Nephron progenitor cell (in vitro differentiated cells): Measurements from ENCODE around the gene LEMD3.

Experiments
- DNase-seq: peaks from one replicate; pipeline ENCODE4 v3.0.0; 2021
- H3K27ac Mint-ChIP-seq: 2 replicates; pipeline ENCODE4 v1.8.0; 2021; ENCODE audit warnings: mild to moderate bottlenecking, moderate library complexity, mixed read lengths
- H3K27me3 Mint-ChIP-seq: 2 replicates; pipeline ENCODE4 v1.8.0; 2021; ENCODE audit warnings: mild to moderate bottlenecking, low read depth, mixed read lengths; ENCODE audit not compliant: poor library complexity
- H3K36me3 Mint-ChIP-seq: 2 replicates; pipeline ENCODE4 v1.8.0; 2021; ENCODE audit warnings: low read depth, mixed read lengths
- H3K4me1 Mint-ChIP-seq: 2 replicates; pipeline ENCODE4 v1.8.0; 2021; ENCODE audit warnings: mixed read lengths
- H3K4me3 Mint-ChIP-seq: 2 replicates; pipeline ENCODE4 v1.8.0; 2021; ENCODE audit warnings: mild to moderate bottlenecking, moderate library complexity, mixed read lengths
- H3K9me3 Mint-ChIP-seq: 2 replicates; pipeline ENCODE4 v1.8.0; 2021; ENCODE audit warnings: mild to moderate bottlenecking, moderate library complexity, mixed read lengths
- TF ChIP-seq, protein P1 (sequence below): fragments of 200-600 bp; sonication (generic); IDR thresholded peaks from 2 replicates; pipeline ENCODE4 v1.5.0; 2021; ENCODE audit warnings: antibody characterized with exemption

The LEMD3 gene

DNA sequence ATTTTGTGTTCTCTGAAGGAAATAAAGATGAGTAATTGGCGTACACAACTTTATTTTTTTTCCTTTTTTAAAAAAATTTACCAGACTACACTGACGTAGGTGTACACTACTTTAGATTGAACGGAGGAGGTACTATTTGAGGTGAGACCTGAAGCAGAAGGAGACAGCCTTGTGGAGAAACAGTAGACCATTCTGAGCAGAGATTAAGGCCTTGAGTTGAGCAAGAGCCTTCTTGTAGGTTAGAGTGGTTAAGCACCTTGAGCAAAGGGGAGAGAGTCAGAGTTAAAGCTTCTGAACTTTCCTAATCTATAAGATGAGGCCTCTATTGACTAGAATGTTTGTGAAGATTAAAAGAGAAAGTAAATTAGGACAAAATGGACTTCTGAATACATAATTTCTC, 2.5 kb downstream of the LEMD3 start:
- peaks cover 27% of the 10 kb centered on the region for H3K4me1 Mint-ChIP-seq
- no peak for DNase-seq
- no peaks in the 10 kb centered on the region for H3K9me3 Mint-ChIP-seq
- TF ChIP-seq, protein P1, sequence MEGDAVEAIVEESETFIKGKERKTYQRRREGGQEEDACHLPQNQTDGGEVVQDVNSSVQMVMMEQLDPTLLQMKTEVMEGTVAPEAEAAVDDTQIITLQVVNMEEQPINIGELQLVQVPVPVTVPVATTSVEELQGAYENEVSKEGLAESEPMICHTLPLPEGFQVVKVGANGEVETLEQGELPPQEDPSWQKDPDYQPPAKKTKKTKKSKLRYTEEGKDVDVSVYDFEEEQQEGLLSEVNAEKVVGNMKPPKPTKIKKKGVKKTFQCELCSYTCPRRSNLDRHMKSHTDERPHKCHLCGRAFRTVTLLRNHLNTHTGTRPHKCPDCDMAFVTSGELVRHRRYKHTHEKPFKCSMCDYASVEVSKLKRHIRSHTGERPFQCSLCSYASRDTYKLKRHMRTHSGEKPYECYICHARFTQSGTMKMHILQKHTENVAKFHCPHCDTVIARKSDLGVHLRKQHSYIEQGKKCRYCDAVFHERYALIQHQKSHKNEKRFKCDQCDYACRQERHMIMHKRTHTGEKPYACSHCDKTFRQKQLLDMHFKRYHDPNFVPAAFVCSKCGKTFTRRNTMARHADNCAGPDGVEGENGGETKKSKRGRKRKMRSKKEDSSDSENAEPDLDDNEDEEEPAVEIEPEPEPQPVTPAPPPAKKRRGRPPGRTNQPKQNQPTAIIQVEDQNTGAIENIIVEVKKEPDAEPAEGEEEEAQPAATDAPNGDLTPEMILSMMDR, result no peak
- H3K36me3 Mint-ChIP-seq, result peaks cover 8% of the 10 kb centered on the region
- peaks cover 14% of the 10 kb centered on the region for H3K27me3 Mint-ChIP-seq
- H3K4me3 Mint-ChIP-seq, result peak overlapping the region; percentile 99
- H3K27ac Mint-ChIP-seq, result no peak overlapping the region

DNA sequence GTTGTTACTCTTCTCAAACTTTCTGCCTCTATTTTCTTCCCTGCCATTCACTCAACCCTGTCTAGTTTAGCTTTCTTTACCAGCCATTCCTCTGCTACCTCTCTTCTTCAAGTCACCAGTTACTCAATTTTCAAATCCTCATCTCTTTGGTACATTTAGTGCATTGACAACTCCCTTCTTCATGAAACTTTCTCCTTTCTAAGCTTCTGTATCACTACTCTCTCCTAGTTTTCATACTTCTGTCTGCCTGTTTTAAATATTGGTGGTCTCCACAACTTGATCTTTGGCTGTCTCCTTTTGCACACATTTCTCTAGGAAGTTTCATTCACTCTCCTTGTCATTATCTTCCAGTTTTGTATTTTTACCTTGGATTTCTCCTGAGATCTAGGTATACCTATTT, 6.0 kb downstream of the LEMD3 start:
- TF ChIP-seq, protein P1, result no peak
- H3K27ac Mint-ChIP-seq, result no peak overlapping the region
- H3K36me3 Mint-ChIP-seq, result peaks cover 8% of the 10 kb centered on the region
- no peak overlapping the region for H3K4me3 Mint-ChIP-seq
- no peaks in the 10 kb centered on the region for H3K27me3 Mint-ChIP-seq
- H3K4me1 Mint-ChIP-seq, result peaks cover 22% of the 10 kb centered on the region
- H3K9me3 Mint-ChIP-seq, result no peaks in the 10 kb centered on the region
- no peak for DNase-seq

DNA sequence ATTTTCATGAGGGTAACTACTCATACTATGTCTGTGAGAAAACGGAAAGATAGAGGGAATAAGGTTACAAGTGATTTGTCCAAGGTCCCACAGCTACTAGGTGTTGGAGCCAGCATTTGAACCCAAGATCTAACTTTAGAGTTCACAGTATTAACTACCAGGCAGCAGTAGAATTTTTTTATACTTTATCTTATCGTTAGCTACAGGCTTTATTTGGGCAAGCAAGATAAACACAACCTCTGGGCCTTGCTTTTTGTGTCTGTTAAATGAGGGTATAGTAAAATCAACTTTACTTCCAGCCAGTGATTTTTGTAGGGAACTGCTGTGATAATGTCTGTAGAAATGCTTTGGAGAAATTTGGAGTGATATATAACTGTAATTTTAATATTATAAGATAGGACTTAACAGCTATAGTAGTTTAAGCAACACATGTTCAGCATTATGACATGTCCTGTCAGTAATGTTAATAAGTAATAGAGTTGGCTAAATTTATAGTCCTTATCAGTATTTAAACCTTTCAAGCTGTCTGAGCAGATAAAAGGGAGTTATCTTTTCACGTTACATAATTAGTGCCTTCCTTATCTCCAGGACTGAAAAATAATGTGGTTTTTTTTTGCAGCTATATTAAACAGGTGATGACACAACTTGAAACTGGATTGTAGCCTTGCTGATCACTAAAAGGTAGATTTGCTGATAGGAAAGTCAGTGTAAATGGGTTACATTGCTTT, 12.8 kb downstream of the LEMD3 start:
- DNase-seq, result no peak
- peaks cover 3% of the 10 kb centered on the region for H3K4me1 Mint-ChIP-seq
- TF ChIP-seq, protein P1, result no peak
- no peak overlapping the region for H3K4me3 Mint-ChIP-seq
- H3K27me3 Mint-ChIP-seq, result no peaks in the 10 kb centered on the region
- peaks cover 9% of the 10 kb centered on the region for H3K36me3 Mint-ChIP-seq
- peak overlapping the region; percentile 58 for H3K27ac Mint-ChIP-seq
- H3K9me3 Mint-ChIP-seq, result no peaks in the 10 kb centered on the region

DNA sequence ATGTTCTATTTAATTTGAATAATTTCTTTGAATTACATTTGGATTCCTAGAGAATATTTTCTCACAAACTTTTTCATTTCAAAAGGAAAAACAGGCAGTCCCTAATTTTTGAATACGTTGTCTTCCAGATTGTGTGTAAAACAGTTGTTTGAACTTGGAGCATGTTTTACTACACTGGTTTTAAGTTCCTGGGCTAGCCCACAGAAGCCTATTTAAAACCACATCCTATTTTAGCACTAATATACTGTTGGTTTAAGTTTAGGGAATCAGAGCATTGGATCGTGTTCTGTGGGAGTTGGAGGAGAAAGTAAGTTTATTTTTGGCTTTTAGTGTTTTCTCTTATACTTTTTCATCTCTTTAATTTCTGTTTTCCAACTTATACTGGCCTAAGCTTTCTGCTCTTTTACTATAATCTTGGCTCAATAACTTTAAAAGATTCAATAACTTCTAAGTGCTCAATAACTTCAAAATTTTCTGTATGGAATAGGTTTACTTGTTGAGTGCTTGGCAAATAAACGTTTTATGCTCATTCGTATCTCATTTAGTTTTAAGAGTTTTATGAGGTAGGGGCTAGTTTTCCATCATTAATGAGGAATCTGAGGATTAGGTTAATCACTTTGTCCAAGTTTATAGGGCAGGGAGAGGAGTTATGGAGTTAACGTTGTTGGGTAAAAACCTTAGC, 14.9 kb downstream of the LEMD3 start:
- H3K36me3 Mint-ChIP-seq, result peaks cover 9% of the 10 kb centered on the region
- no peaks in the 10 kb centered on the region for H3K9me3 Mint-ChIP-seq
- no peaks in the 10 kb centered on the region for H3K27me3 Mint-ChIP-seq
- no peak overlapping the region for H3K27ac Mint-ChIP-seq
- TF ChIP-seq, protein P1, result no peak
- H3K4me3 Mint-ChIP-seq, result no peak overlapping the region
- no peak for DNase-seq
- H3K4me1 Mint-ChIP-seq, result peaks cover 6% of the 10 kb centered on the region

DNA sequence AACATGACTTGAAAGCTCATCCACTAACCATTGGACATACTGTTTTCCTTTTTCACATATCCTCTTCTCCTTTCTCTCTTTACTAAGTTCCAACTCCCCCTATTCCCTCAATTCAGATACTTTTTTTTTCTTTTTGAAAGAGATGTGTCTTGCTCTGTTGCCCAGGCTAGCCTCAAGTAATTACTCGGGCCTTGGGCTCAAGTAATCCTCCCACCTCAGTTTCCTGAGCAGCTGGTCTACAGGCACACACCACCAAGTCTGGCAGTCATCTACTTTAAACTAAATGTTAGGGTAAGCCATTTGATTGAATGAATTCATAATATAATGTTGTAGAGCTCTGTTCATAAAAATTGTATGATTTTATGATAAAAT, 15.5 kb downstream of the LEMD3 start:
- Mint-ChIP-seq H3K4me1 (peaks cover 6% of the 10 kb centered on the region), H3K9me3 (no peaks in the 10 kb centered on the region), H3K4me3 (no peak overlapping the region), H3K36me3 (peaks cover 9% of the 10 kb centered on the region), H3K27me3 (no peaks in the 10 kb centered on the region), H3K27ac (no peak overlapping the region)
- TF ChIP-seq, protein P1, result no peak
- no peak for DNase-seq

DNA sequence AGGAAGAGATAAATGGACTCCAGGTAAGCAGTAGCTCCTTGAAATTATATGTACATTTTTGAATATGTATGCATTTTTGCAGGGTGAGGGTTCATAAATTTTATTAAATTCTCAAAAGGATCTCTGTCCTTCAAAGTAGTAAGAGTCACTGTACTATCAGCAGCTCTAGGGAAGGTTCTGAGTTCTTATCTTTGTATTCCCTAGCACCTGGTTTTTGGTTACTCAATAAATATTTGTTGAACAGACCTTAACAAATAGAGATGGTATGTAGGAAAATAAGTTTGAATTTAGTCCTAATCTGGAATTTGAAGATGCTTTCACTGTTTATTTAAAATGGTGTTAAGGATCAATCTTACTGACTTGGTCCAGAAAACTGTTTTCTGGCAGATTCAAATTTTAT, 18.3 kb downstream of the LEMD3 start:
- TF ChIP-seq, protein P1, result no peak
- H3K27ac Mint-ChIP-seq, result no peak overlapping the region
- H3K4me3 Mint-ChIP-seq, result no peak overlapping the region
- H3K27me3 Mint-ChIP-seq, result no peaks in the 10 kb centered on the region
- peaks cover 17% of the 10 kb centered on the region for H3K36me3 Mint-ChIP-seq
- H3K9me3 Mint-ChIP-seq, result no peaks in the 10 kb centered on the region
- H3K4me1 Mint-ChIP-seq, result peaks cover 6% of the 10 kb centered on the region
- DNase-seq, result no peak
